Measurements from ENCODE around the gene MEIS2. TPM values are rescaled to one million over a fixed set of nuclear protein-coding genes. Genes with fewer than 3 reads are reported as not detected.

Gene MEIS2
- total RNA-seq, 1 donor from 2014 or later = 13.0 TPM

DNA sequence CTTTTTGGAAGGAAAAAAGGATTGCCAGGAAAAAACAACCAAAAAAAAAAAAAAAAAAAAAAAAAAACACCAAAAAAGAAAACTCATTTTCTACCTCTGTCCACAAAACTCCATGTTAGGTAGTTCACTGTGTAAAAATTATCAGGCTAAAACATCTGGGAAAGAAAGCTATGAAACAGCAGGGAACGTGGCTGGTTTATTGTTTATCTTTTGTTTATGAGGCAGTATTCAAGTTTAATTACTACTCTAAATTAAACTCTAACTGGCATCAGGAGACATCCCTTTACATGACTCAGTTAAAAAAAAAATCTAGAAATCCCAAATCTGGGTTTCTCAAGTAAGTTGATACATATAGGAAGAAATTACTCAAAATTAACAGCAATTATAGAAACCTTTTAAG lies 21.8 kb downstream of the MEIS2 start:
- Mint-ChIP-seq H3K9me3 (ENCODE audit: unreplicated experiment) (no peaks in the 10 kb centered on the region), H3K27me3 (ENCODE audit: unreplicated experiment) (peaks cover 4% of the 10 kb centered on the region), H3K4me1 (ENCODE audit: unreplicated experiment) (peaks cover 2% of the 10 kb centered on the region), H3K27ac (ENCODE audit: unreplicated experiment) (no peak overlapping the region), H3K36me3 (ENCODE audit: low read depth, unreplicated experiment) (no peaks in the 10 kb centered on the region), H3K4me3 (ENCODE audit: unreplicated experiment) (no peak overlapping the region)
- DNase-seq (ENCODE audit: low spot score) = no peak
- TF ChIP-seq, protein P1, sequence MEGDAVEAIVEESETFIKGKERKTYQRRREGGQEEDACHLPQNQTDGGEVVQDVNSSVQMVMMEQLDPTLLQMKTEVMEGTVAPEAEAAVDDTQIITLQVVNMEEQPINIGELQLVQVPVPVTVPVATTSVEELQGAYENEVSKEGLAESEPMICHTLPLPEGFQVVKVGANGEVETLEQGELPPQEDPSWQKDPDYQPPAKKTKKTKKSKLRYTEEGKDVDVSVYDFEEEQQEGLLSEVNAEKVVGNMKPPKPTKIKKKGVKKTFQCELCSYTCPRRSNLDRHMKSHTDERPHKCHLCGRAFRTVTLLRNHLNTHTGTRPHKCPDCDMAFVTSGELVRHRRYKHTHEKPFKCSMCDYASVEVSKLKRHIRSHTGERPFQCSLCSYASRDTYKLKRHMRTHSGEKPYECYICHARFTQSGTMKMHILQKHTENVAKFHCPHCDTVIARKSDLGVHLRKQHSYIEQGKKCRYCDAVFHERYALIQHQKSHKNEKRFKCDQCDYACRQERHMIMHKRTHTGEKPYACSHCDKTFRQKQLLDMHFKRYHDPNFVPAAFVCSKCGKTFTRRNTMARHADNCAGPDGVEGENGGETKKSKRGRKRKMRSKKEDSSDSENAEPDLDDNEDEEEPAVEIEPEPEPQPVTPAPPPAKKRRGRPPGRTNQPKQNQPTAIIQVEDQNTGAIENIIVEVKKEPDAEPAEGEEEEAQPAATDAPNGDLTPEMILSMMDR (IDR thresholded peaks at IDR 0.05; ENCODE audit: unreplicated experiment) = no peak

DNA sequence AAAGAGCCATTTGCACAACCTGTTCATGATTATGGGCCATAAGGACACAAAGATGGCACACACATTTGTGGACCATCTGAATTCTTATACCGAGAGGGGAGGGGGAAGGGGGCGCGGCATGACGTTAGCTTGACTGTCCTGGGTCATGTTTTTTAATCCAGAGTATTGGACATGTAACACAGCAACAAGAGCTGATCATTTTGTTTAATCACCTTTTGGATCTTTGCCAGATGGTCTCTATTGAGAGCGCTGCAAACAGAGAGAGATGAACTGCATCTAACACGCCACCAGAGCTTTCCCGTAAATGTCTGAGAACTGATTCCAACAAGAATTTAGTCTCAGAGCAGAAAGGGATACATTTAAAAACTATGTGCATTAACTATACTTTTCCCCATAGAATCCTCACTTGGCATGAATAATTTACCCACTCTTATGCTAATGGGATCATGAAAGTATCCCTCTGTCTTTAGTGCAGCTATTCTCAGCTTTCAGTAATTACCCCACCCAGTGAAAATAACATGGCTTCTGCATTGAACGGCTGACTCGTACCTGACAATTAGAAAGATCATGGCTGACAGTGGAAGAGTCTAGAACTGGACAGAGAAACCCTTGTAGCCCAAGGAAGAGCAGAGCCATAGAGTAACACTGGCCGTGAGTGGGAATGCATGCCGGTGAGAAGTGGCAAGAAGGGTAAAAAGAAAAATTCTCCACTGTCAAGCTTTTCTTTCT lies 22.6 kb downstream of the MEIS2 start:
- no peaks in the 10 kb centered on the region for H3K9me3 Mint-ChIP-seq (ENCODE audit: unreplicated experiment)
- no peaks in the 10 kb centered on the region for H3K36me3 Mint-ChIP-seq (ENCODE audit: low read depth, unreplicated experiment)
- TF ChIP-seq, protein P1 (IDR thresholded peaks at IDR 0.05; ENCODE audit: unreplicated experiment) = no peak
- peaks cover 4% of the 10 kb centered on the region for H3K27me3 Mint-ChIP-seq (ENCODE audit: unreplicated experiment)
- no peak overlapping the region for H3K4me3 Mint-ChIP-seq (ENCODE audit: unreplicated experiment)
- no peak for DNase-seq (ENCODE audit: low spot score)
- no peak overlapping the region for H3K27ac Mint-ChIP-seq (ENCODE audit: unreplicated experiment)
- H3K4me1 Mint-ChIP-seq (ENCODE audit: unreplicated experiment) = no peaks in the 10 kb centered on the region

DNA sequence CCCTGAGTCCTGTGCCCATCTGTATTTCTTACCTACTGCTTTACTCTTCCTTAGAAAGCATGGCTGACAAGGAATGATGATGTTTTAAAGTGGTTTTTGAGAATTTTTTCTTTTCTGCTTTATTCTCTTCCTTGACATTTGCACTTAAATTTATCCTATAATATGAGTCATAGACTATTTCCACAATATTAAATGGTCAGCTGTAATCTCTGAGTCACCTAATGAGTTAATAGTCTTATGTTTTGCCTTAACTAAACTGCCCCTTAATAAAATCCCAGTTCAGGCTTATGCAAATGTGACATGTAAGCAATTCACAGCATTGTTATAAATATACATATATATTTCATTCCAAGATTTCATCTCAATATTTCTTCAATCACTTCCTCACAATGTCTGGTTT lies 23.8 kb downstream of the MEIS2 start:
- Mint-ChIP-seq H3K27ac (ENCODE audit: unreplicated experiment) (no peak overlapping the region), H3K4me3 (ENCODE audit: unreplicated experiment) (no peak overlapping the region), H3K36me3 (ENCODE audit: low read depth, unreplicated experiment) (no peaks in the 10 kb centered on the region), H3K4me1 (ENCODE audit: unreplicated experiment) (no peaks in the 10 kb centered on the region), H3K27me3 (ENCODE audit: unreplicated experiment) (no peaks in the 10 kb centered on the region), H3K9me3 (ENCODE audit: unreplicated experiment) (no peaks in the 10 kb centered on the region)
- DNase-seq (ENCODE audit: low spot score) = no peak
- TF ChIP-seq, protein P1 (IDR thresholded peaks at IDR 0.05; ENCODE audit: unreplicated experiment) = no peak

DNA sequence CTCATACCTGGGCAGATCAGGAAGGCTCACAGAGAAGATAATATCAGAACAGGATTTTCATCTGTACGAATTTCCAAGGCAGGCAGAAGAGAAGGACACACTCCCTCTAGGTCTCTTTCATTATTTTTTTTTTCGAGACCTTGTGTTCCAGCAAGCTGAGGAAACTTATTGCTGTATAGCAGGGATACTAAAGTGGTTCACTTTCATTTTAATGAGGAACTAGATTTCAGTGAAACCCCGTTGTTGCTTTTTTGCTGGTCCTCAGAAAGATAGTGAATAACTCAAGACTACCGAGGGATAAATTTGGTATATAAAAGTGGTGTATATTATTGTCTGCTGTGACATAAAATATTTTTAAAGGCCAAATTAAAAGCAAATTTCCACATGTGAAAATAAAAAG lies 24.6 kb downstream of the MEIS2 start:
- Mint-ChIP-seq H3K4me1 (ENCODE audit: unreplicated experiment) (no peaks in the 10 kb centered on the region), H3K27me3 (ENCODE audit: unreplicated experiment) (no peaks in the 10 kb centered on the region), H3K9me3 (ENCODE audit: unreplicated experiment) (no peaks in the 10 kb centered on the region), H3K4me3 (ENCODE audit: unreplicated experiment) (no peak overlapping the region), H3K27ac (ENCODE audit: unreplicated experiment) (no peak overlapping the region), H3K36me3 (ENCODE audit: low read depth, unreplicated experiment) (no peaks in the 10 kb centered on the region)
- no peak for DNase-seq (ENCODE audit: low spot score)
- TF ChIP-seq, protein P1 (IDR thresholded peaks at IDR 0.05; ENCODE audit: unreplicated experiment) = no peak

DNA sequence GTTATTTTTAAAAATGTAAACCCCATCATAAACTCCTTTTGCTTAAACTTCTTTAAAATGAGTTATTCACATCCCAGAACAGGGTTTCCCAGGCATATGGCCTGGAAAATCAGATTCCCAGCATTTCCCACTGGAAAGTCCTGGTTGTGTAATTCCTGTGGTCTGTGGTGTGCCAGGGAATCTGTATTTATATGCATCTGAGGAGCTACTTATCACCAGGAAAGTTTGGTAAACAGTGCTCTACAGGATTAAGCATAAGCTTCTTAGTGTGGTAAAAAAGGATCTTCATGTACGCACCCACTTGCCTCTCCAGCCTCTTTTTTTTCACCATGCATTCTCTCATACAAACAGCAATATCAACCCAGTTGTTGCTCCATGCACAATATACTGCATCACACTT lies 28.2 kb downstream of the MEIS2 start:
- H3K9me3 Mint-ChIP-seq (ENCODE audit: unreplicated experiment) = no peaks in the 10 kb centered on the region
- no peaks in the 10 kb centered on the region for H3K27me3 Mint-ChIP-seq (ENCODE audit: unreplicated experiment)
- no peaks in the 10 kb centered on the region for H3K36me3 Mint-ChIP-seq (ENCODE audit: low read depth, unreplicated experiment)
- no peak for DNase-seq (ENCODE audit: low spot score)
- no peak overlapping the region for H3K27ac Mint-ChIP-seq (ENCODE audit: unreplicated experiment)
- no peaks in the 10 kb centered on the region for H3K4me1 Mint-ChIP-seq (ENCODE audit: unreplicated experiment)
- H3K4me3 Mint-ChIP-seq (ENCODE audit: unreplicated experiment) = no peak overlapping the region
- TF ChIP-seq, protein P1 (IDR thresholded peaks at IDR 0.05; ENCODE audit: unreplicated experiment) = no peak
